ENCODE measurements around the gene COL4A1.

The COL4A1 gene

GRCh38 chr13:110272651-110273050, 34.3 kb downstream of the COL4A1 start:
- no peak for DNase-seq

GRCh38 chr13:110272227-110272626, 34.7 kb downstream of the COL4A1 start:
- no peak for DNase-seq

- no peak for DNase-seq
These were observed 35.6 kb downstream of the COL4A1 start for GRCh38 chr13:110271313-110271712.

GRCh38 chr13:110270507-110270906, 36.5 kb downstream of the COL4A1 start:
- no peak for DNase-seq

GRCh38 chr13:110269509-110270185, 37.3 kb downstream of the COL4A1 start:
- DNase-seq: no peak

GRCh38 chr13:110268576-110269185, 38.3 kb downstream of the COL4A1 start:
- DNase-seq: no peak

- DNase-seq: no peak
These were observed 38.9 kb downstream of the COL4A1 start for GRCh38 chr13:110268061-110268460.

- DNase-seq: no peak
These were observed 40.0 kb downstream of the COL4A1 start for GRCh38 chr13:110266983-110267382.

GRCh38 chr13:110266431-110266809, 40.5 kb downstream of the COL4A1 start:
- DNase-seq: no peak

GRCh38 chr13:110265682-110266430, 41.1 kb downstream of the COL4A1 start:
- no peak for DNase-seq

- DNase-seq: no peak
These were observed 41.6 kb downstream of the COL4A1 start for GRCh38 chr13:110265341-110265681.

GRCh38 chr13:110264685-110265275, 42.2 kb downstream of the COL4A1 start:
- no peak for DNase-seq

GRCh38 chr13:110263888-110264287, 43.1 kb downstream of the COL4A1 start:
- no peak for DNase-seq

GRCh38 chr13:110263404-110263803, 43.6 kb downstream of the COL4A1 start:
- DNase-seq: no peak

GRCh38 chr13:110262508-110263291, 44.3 kb downstream of the COL4A1 start:
- DNase-seq: peak; percentile 26

GRCh38 chr13:110262082-110262436, 44.9 kb downstream of the COL4A1 start:
- DNase-seq: no peak

GRCh38 chr13:110261166-110262081, 45.5 kb downstream of the COL4A1 start:
- DNase-seq: no peak

- no peak for DNase-seq
These were observed 47.3 kb downstream of the COL4A1 start for GRCh38 chr13:110259651-110260050.

- DNase-seq: no peak
These were observed 47.9 kb downstream of the COL4A1 start for GRCh38 chr13:110258876-110259631.

GRCh38 chr13:110257408-110257807, 49.5 kb downstream of the COL4A1 start:
- no peak for DNase-seq
